ENCODE measurements around the gene JAKMIP3. TPM values are rescaled to one million over a fixed set of nuclear protein-coding genes. Genes with fewer than 3 reads are reported as not detected.

JAKMIP3 gene
- total RNA-seq, 6 experiments from 2014 or later = 0.06 to 0.22 (median 0.18) TPM

DNA sequence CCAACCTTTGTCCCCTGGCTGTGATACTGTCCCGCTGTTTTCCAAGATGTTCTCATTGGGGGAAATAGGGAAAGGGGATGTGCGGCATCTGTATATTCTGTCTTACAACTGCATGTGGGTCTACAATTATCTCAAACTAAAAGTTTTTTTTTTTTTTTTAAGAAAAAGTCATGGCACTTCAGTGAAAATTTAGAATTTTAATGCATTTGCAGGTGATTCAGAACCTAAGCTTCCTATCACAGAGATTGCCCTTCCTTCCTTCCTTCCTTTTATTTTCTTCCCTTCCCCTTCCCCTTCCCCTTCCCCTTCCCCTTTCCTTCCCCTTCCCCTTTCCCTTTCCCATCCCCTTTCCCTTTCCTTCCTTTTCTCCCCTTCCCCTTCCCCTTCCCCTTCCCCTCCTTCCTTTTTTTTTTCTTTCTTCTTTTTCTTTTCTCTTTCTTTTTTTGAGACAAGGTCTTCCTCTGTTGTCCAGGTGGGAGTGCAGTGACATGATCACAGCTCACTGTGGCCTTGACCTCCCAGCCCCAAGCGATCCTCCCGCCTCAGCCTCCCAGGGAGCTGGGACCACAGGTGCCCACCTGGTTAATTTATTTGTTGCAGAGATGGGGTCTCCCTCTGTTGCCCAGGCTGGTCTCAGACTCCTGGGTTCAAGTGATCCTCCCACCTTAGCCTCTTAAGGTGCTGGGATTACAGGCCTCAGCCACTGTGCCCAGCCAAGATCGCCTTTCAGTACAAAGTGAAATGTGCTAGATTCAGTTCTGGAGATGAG is 32.0 kb downstream of the JAKMIP3 start:
- H3K36me3 ChIP-seq = no peaks in the 10 kb centered on the region
- H3K27me3 ChIP-seq = no peaks in the 10 kb centered on the region
- intact Hi-C loops (cut with DNase I) = no loop called here
- 63% methylated on average over 4 of the region's 5 CpGs for WGBS (ENCODE audit: insufficient coverage, low coverage, low lambda C conversion rate, missing lambda C conversion rate)
- H3K9me3 ChIP-seq = no peaks in the 10 kb centered on the region
- H3K4me3 ChIP-seq = no peak overlapping the region
- no peak for TF ChIP-seq POLR2A (IDR thresholded peaks at IDR 0.05)
- no peak for TF ChIP-seq CTCF (IDR thresholded peaks at IDR 0.05)
- no peaks in the 10 kb centered on the region for H3K4me1 ChIP-seq
- H3K27ac ChIP-seq = no peak overlapping the region
- ATAC-seq = no peak
- no peak for DNase-seq

GRCh38 chr10:132098539-132099388 is 33.0 kb downstream of the JAKMIP3 start:
- intact Hi-C loops (cut with DNase I) = no loop called here
- Histone ChIP-seq H3K4me3 (no peak overlapping the region), H3K27ac (no peak overlapping the region), H3K27me3 (no peaks in the 10 kb centered on the region), H3K4me1 (no peaks in the 10 kb centered on the region), H3K9me3 (no peaks in the 10 kb centered on the region), H3K36me3 (no peaks in the 10 kb centered on the region)
- 24% methylated on average over 9 of the region's 24 CpGs for WGBS (ENCODE audit: insufficient coverage, low coverage, low lambda C conversion rate, missing lambda C conversion rate)
- no peak for TF ChIP-seq POLR2A (IDR thresholded peaks at IDR 0.05)
- no peak for TF ChIP-seq CTCF (IDR thresholded peaks at IDR 0.05)
- DNase-seq = peak in 1 of 3 donors; percentile 18
- ATAC-seq = no peak

DNA sequence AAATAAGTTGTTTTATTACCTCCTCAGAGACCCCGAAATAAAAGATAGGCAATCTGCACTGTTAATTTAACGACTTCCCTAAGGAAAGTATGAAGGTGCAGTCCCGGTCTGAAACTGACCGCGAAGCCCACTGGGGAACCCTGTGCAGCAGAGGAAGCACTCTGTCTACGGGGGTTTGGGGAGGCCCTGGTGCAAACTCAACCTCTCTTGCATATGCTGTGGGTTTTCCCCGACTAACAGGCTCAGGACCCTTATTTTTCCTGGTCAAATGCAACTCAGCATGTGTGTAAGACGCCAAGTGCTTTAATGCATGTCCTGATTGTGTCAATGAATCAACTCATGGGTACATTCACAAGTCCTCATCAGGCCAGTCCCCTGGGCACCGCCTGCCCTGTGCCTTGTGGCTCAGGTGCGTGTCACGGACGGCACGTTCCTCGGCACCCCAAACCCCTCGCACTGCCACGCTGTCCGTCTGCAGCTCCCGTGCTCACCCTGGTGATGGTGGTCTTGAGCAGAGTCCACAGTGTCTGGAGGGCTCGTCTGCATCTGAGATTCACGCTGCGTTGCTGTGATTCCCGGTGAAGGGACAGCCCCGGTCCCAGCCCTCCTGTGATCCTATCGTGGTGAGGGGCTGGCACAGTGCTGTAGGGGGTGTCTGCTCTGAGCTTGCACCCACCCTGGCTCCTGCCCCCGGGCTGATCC is 33.8 kb downstream of the JAKMIP3 start:
- 70% methylated on average over 8 of the region's 25 CpGs for WGBS (ENCODE audit: insufficient coverage, low coverage, low lambda C conversion rate, missing lambda C conversion rate)
- Histone ChIP-seq H3K4me1 (no peaks in the 10 kb centered on the region), H3K27ac (no peak overlapping the region), H3K9me3 (no peaks in the 10 kb centered on the region), H3K4me3 (no peak overlapping the region), H3K27me3 (no peaks in the 10 kb centered on the region), H3K36me3 (no peaks in the 10 kb centered on the region)
- intact Hi-C loops (cut with DNase I) = no loop called here
- TF ChIP-seq POLR2A (IDR thresholded peaks at IDR 0.05) = no peak
- no peak for TF ChIP-seq CTCF (IDR thresholded peaks at IDR 0.05)
- peak in 1 of 3 donors; percentile 28 for DNase-seq
- ATAC-seq = no peak

DNA sequence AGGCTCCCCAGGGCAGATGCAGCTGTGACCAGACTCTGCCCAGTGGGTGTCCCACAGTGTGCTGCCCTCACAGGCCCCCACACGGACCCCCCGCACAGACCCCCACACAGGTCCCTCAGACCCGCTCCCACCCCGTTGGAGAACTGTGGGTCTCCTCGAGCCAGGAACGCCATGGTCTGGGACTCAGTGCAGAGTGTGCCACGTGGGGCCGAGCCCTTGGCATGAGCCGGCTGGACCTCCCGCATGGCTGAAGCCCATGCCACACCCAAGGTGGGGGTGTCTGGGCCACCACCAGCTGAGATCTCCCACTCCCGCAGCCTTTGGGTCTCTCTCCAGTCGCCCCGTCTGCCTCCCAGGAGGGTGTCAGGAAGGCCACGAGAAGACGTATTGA is 34.3 kb downstream of the JAKMIP3 start:
- WGBS (ENCODE audit: insufficient coverage, low coverage, low lambda C conversion rate, missing lambda C conversion rate) = 60% methylated on average over 1 of the region's 15 CpGs
- H3K27ac ChIP-seq = no peak overlapping the region
- TF ChIP-seq CTCF (IDR thresholded peaks at IDR 0.05) (no peak), POLR2A (IDR thresholded peaks at IDR 0.05) (no peak)
- H3K27me3 ChIP-seq = no peaks in the 10 kb centered on the region
- H3K4me3 ChIP-seq = no peak overlapping the region
- H3K9me3 ChIP-seq = no peaks in the 10 kb centered on the region
- no peak for ATAC-seq
- intact Hi-C loops (cut with DNase I) = no loop called here
- peak in 2 of 3 donors; percentile 31 to 36 for DNase-seq
- no peaks in the 10 kb centered on the region for H3K36me3 ChIP-seq
- H3K4me1 ChIP-seq = no peaks in the 10 kb centered on the region
